ENCODE data around the gene CRISPLD2.
"Not testable (repeated sequence)": the region's sequence is repeated elsewhere in the genome, so short reads cannot be mapped to it uniquely, and the experiment has no call there.

Gene CRISPLD2

DNA sequence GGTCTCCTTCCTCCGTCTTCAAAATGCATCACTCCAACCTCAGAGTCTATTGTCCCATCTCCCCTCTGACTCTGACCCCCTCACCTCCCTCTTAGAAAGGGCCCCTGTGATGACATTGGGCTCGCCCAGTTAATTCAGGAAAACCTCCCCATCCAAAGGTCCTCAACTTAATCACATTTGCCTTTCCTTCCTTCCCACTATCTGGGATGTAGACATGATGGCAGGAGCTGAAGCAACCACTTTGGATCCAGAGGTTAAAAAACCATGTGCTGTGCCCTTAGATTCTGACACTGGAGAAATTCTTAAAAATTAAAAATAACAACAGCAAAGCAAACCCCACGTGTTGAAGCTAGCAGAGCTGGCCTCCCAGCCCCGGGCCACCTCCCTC lies 111.3 kb downstream of the CRISPLD2 start:
- no peak for DNase-seq (ENCODE audit: low spot score)

DNA sequence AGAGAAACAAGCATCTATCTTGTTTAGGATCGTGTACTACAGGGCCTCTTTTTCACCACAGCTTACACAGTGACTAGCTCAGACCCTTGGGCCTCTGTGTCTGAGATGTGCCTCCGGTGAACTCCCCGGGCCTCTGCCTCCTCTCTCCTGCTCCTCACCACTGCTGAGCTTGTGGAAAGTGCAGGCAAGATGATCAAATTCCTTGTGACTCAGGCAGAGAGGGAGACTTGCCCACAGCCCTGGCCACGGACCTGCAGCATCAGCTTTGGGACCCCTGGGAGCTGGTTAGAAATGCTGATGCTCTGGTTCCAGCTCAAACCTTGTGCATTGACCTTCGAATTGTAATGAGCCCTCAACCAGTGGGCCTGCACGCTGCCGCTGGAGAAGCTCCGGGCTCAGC lies 111.7 kb downstream of the CRISPLD2 start:
- DNase-seq (ENCODE audit: low spot score) = no peak

DNA sequence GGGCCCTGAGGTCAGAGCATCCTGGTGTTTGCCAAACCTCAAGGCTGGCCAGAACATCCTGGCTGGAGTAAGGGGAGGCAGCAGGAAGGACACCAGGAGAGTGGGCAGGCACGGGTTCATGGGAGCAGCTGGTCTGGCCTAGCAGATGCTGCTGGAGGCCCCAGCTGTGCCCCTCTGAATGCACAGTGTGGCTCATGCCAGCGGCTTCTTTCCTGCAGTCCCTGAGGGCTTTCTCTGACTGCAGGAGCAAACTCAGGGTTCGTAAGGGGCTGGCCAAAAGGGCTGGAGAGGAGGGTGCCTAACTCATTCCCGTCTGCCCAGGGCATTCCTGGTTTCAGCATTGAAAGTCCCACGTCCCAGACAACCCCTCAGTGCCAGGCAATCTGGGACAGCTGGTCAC lies 112.9 kb downstream of the CRISPLD2 start:
- no peak for DNase-seq (ENCODE audit: low spot score)

DNA sequence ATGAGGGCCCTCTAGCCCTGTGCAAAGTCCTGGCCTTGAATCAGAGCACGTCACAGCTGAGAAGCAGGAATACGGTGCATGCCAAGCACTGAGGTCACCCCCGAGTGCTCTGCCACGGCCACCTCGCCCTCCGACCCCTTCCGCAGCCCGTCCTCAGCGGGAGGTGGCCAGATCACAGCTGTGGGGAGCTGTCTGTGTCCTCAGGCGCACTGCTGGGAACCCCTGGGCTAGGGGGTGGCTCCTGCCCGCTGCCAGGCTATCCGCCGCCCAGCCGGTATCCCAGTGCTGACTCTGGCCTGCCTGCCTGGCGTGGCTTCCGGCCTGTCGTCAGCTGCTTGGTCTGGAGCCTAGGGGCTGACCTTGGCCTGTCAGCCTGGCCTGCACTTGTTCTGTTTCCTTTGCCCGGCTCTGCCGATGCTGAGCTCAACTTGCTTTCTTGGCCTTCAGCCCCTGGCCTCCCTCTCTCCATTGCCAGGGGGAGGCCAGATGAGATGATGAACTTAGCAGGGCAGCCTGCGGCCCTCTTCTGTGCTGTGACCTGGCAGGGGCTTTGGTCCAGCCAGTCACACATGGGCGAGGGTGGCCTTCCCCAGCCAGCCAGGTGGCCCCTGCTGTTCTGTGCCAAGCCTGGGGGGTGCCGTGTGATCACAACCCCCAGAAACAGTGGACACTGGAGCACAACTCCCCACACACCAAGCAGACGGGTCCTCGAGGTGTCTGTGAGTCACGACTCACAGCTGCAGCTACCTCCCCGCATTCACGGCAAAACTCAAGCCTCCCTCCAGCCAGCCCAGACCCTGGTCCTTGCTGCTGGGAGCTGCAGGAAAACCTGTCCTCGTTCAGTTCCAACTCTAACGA lies 114.2 kb downstream of the CRISPLD2 start:
- peak; percentile 75 for DNase-seq (ENCODE audit: low spot score)

DNA sequence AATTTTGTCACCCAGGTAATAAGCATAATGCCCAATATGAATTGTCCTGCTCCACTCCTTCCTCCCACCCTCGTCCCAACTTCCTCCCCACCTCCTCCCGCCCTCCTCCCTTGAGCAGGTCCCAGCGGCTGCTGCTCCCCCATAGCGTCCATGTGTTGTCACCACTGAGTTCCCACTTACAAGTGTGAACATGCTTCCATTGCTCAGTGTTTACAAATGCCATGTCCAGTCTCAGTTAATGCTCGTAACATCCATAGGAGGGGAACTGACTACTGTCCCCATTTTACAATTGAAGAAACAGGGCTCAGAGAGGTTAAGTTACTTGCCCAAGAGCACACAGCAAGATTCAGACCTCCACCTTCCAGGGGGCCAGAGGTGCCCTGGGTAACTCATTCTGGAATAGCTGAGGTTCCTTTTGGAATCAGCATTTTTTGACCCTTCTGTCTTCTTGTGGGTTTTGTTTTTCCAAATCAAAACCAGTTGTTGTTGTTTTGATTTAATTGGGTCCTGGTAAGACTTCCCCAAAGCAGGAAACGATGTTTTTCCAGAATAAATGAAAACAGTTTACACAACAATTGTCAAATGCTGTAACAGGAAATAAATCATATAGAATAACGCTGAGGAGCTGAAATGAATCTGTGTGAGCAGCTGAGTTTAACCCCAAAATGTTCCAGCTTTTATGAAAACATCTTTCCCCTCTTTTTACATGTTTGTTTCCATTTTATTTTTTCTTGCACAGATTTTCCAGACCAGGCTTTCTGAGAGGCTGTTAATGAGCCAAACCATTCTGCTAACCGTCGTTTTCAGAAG lies 117.6 kb downstream of the CRISPLD2 start:
- no peak for DNase-seq (ENCODE audit: low spot score)

DNA sequence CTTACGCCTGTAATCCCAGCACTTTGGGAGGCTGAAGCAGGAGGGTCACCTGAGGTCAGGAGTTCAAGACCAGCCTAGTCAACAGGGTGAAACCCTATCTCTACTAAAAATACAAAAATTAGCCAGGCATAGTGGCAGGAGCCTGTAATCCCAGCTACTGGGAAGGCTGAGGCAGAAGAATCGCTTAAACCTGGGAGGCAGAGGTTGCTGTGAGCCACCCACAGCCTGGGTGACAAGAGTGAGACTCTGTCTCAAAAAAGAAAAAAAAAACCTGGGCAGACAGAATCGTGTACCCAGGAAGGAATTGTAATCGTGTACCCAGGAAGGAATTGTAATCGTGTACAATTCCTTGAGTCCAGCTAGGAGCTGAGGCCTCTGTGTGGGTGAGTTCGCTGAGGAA lies 118.8 kb downstream of the CRISPLD2 start:
- DNase-seq (ENCODE audit: low spot score) = not testable (repeated sequence)

DNA sequence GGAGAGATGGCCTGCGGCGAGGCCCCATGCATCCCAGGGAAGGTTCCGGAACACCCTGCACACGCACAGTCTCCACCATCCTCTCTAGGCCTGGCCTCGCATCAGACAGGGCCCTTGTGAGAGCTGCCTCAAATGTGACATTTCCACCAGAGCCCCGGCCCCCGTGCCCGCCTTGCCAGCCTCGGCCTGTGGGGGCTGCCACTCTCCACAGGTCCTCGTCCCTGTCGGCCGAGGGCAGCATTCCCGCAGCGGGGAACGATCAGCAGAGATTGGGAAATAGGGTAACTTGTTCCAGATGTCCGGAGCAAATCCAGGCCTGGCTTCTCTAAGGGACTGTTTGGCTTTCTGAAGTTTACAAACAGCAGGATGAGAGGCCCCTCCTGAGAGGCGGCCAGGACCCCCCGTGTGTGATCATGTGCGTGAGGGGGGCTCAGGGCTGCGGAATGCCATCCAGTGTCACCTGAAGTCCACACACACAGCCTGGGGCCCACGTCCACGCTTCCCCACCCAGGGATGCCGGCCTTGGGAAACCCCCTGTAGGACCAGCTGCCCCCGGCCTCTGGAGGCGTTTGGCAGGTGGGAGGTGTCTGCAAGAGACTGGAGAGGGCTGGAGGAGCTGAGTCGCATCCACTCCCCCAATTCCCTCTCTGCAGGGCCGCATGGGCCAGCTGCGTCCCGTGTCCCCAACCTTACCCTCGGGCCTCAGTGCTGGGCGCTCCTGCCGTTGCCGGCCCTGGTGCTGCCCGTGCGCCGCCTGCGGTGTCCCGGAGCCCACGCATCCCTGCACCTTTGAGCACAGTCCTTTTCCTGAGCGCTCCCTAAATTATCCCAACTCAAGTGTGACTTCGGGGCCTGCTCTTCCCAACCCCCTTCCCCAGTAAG lies 121.1 kb downstream of the CRISPLD2 start:
- DNase-seq (ENCODE audit: low spot score) = no peak

DNA sequence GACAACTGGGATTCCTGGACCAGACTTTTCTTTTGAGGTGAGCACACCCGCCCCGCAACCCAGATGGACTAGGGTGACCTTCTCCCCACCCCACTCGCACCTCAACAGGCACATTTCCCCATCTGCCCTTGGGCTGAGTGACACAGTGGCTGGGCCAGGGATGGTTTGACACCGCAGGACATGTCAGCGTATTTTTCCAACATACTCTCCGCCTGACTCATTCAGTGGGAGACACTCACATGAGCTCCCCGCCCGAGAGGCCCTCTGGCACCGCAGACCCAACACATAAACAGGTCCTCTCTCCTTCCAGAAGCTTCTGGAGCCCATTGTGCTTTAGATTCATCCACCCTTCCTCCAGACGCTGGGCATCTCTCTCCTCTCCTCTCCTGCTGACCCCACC lies 122.1 kb downstream of the CRISPLD2 start:
- no peak for DNase-seq (ENCODE audit: low spot score)

DNA sequence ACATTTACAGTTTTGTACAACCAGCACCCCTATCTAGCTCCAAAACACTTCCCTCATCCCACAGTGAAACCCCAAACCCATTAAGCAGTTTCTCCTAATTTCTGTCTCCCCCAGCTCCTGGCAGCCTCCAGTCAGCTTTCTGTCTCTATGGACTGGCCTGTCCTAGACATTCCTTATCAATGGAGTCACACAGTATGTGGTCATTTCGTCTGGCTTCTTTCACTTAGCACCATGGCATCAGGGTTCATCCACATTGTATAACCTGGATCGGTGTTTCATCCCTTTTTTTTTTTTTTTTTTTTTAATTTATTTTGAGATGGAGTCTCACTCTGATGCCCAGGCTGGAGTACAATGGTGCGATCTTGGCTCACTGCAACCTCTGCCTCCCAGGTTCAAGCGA lies 123.0 kb downstream of the CRISPLD2 start:
- DNase-seq (ENCODE audit: low spot score) = no peak

DNA sequence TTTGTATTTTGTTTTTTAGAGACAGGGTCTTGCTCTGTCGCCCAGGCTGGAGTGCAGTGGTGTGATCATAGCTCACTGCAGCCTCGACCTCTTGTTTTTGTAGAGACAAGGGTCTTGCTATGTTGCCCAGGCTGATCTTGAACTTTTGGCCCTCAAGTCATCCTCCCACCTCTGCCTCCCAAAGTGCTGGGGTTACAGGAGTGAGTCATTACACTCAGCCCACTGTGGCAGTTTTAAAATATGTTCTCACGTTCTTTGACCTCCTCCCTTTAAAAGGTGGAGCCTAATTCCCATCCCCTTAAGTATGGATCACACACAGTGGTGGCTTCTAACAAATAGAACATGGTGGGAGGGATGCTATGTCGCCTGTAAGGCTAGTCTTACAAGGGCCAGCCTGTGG lies 123.8 kb downstream of the CRISPLD2 start:
- DNase-seq (ENCODE audit: low spot score) = no peak

DNA sequence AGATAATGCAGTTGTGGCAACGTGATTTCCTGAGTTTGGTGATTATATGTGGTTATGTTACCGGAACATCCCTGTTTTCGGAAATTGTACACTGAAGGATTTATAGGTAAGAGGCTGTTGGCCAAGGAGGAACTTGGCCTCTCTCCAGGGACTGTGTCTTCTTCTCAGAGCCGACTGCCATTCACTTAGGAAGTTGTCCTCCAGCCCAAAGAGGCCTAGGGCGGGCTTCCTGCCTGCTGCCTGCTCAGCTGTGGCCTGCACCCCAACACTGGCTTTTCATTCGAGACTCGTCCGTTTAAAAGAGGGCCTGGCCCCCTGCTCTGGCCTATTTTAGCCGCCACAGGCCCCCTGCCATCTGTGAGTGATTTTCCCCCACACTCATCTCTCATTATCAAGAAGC lies 127.2 kb downstream of the CRISPLD2 start:
- peak; percentile 72 for DNase-seq (ENCODE audit: low spot score)

DNA sequence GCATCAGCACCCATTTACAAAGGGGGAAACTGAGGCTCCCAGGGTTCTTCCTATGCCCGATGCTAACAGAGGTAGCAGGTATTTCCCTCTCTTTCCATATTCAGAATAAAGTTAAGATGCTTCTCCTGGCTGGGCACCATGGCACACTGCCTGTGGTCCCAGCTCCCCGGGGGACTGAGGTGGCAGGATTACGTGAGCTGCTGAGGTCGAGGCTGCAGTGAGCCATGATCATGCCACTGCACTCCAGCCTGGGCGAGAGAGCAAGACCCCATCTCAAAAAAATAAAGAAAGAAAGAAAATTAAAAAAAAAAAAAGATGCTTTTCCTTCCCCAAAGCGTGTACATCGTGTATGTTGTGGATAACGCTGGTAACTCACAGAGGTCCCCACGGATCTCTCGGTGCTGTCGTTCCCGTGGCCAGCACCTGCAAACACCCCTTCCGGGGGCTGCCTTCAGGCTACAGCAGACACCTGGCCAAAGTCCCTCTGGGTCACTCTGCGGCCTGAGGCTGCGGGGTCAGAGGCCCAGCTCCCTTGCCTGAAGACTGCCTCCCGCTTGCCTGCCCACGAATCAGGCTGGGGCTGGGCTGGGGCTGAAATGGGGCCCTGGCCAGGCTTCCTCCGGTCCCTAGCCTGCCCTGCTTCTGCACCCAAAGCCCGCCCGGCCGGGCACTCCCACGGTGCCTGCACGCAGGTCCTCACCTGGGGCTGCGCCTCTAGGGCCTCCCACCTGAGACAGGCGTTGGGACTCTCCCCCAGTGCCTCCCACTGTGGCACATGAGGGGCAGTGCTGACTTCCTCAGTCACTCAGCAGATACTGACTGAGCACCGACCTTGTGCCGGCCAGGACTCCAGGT lies 128.4 kb downstream of the CRISPLD2 start:
- no peak for DNase-seq (ENCODE audit: low spot score)

DNA sequence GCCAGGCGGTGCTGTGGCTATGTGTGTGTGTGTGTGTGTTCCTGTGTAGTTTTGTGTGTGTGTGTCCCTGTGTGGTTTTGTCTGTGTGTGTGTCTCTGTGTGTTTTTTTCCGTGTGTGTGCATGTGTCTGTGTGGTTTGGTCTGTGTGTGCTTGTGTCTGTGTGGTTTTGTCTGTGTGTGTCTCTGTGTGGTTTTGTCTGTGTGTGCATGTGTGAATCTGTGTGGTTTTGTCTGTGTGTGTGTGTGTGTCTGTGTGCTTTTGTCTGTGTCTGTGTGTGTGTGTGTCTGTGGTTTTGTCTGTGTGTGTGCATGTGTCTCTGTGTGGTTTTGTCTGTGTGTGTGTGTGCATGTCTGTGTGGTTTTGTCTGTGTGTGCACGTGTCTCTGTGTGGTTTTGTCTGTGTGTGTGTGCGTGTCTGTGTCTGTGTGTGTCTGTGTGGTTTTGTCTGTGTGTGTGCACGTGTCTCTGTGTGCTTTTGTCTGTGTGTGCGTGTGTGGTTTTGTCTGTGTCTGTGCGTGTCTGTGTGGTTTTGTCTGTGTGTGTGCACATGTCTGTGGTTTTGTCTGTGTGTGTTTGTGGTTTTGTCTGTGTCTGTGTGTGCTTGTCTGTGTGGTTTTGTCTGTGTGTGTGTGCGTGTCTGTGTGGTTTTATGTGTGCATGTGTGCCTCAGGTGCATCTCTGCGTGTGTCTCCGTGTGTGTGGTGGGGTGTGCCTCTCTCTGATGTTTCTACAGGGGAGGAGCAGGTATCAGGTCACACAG lies 129.2 kb downstream of the CRISPLD2 start:
- no peak for DNase-seq (ENCODE audit: low spot score)

DNA sequence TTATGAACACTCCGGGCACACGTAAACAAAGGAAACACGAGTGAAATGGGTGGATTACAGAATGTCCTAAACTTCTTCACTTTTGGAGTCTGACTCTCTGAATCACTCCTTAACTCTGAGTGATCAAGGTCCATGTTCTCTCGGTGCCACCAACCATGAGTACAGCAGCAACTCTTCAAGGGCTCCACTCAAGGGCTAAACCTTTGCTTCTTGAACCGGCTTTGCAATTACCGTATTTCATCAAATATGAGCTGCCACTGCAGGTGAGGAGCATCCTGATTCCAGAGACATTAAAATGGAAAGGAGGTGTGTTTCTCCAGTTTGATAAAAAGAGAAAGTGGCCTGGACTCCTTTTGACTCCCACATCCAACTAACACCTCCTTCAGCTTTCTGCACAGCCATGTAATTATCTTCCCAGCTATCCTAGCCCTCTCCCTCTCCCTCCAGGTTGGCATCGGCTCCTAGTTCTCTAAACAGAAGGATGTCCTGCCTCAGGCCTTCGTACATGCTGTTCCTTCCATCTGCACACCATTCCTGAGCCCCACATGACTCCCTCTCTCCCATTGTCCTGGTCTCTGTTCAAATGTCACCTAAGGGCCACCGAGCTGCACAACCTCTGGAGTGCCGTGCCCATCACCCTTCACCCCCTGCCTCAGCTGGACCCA lies 130.1 kb downstream of the CRISPLD2 start:
- no peak for DNase-seq (ENCODE audit: low spot score)

DNA sequence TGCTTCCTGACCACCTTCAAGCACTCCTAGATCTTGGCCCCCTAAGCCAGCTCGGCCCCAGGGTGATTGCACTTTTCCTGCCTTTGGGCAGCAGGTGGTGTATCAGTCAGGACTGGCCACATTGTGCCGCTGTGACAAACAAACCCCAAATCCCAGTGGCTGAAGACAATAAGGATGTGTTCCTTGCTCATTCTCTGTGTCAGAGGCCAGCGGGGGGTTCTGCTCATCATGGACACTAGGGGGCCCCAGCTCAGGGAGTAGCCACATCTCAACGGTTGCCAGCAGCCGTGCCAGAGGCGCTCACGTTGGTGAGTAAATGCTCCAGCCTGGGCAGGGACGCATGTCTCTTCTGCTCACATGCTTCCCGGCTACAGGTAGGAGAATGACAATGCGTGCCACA lies 131.1 kb downstream of the CRISPLD2 start:
- no peak for DNase-seq (ENCODE audit: low spot score)

DNA sequence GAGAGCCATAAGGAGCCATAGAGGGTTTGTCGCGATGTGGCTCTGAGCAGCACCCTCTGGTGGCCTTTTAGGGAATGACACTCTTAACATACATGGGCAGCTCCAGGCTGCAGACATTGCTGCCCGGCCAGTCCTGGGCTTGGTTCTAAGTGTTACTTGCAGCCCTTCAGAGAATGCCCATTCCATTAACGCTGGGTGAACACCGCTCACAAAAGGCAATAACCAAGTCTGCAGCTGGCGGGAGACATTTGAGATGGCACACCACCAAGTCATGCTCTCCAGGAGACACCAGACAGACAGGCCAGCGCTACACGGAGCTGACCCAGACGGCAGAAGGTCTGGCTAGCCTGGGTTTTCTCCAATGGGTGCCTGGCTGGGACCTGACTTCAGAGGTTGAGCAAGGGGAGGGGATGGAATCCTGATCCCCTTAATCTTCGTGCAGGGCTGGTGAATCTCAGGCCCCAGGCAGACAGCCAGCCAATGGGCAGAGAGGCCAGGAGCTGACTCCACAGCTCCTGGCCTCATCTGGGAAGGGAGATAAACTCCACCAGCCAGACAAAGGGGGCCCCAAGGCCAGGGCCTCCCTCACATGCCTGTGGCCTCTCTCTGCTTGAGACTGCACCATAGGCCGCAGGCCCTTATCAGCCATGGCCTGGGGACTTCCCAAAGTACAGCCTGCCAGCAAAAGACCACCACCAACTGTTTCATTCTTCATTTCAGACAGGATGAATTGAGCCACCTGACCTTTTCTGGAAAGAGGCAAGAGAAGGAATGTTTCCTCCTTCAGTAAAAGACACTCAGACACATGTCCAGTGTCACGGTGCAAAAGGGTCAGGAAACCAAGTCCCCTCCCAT lies 132.8 kb downstream of the CRISPLD2 start:
- peak; percentile 91 for DNase-seq (ENCODE audit: low spot score)

DNA sequence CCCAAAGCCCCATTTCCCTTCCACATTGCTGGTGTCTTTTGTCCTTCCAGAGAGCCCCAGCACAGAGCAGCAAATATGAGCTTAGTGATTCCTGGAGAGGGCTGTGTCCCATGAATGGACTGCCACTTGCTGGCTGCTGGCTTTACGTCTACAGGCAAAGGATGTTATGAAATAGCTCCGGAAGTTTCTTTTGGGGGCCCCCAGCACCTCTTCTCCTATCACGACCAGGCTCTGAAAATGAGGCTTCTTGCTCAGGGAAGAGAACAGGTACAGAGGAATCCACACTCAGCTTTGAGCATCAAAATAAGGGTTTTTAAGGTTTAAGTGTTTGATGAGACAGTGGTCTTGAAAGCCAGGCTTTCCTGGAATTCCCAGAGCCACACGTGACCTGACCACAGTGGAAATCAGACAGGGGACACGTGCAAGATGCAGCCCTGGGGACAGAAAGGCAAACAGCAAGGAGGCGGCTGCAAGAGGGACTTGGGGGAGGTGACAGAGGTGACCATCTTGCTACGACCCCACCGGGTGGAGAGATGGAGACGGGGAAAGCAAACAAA lies 133.5 kb downstream of the CRISPLD2 start:
- DNase-seq (ENCODE audit: low spot score) = no peak

DNA sequence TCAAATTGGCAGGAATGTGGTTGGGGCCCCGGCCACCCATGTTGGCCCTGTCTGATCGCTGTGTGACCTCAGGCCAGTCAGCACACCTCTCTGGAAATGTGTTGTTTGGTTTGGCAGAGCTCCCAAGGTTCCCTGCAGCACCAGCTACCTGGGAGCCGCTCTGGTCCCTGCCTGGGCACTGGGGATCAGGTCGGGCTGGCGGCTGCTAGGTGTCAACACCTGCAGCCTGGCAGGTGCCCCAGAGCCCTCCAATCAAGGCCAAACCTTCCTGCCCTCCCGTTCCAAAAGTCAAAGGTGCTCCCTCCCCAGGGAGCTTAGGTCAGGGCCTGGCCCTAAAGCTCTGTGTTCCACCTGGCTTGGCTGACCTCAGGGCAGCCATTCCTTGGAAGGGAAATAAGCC lies 135.6 kb downstream of the CRISPLD2 start:
- no peak for DNase-seq (ENCODE audit: low spot score)

DNA sequence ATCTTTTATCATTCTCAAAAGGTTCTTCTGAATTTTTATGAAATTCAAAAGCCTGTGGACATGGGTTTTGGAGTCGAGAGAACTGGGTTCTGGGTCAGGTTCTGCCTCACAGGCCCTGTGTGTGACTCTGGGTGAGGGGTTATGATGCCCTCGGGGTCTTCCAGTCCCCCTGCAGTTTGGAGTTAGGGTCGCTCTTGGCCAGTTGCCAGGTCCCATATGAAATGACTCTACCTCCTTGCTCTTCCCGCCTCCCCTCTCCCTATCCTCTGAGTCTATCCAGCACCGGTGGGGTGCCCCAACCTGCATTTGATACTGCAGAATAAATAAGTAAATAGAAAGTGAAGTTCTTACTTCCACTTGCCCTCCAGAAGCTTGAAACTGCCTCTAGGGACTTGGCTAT lies 137.4 kb downstream of the CRISPLD2 start:
- no peak for DNase-seq (ENCODE audit: low spot score)
